Measurements from ENCODE around the gene UTP4.

The UTP4 gene

GRCh38 chr16:69171325-69172084, 39.1 kb downstream of the UTP4 start:
- no peak for ATAC-seq
- Mint-ChIP-seq H3K27ac (no peak overlapping the region), H3K4me1 (peaks cover 24% of the 10 kb centered on the region), H3K4me3 (no peak overlapping the region), H3K9me3 (no peaks in the 10 kb centered on the region), H3K36me3 (peaks cover 57% of the 10 kb centered on the region)
- DNase-seq (ENCODE audit: low spot score in 2 of 2) = no peak

GRCh38 chr16:69176033-69176800, 43.8 kb downstream of the UTP4 start:
- peaks cover 7% of the 10 kb centered on the region for H3K4me1 Mint-ChIP-seq
- DNase-seq (ENCODE audit: low spot score in 2 of 2) (no peak), ATAC-seq (no peak)
- H3K9me3 Mint-ChIP-seq = no peaks in the 10 kb centered on the region
- H3K36me3 Mint-ChIP-seq = peaks cover 11% of the 10 kb centered on the region
- no peak overlapping the region for H3K27ac Mint-ChIP-seq
- H3K4me3 Mint-ChIP-seq = no peak overlapping the region

GRCh38 chr16:69179328-69180010, 47.0 kb downstream of the UTP4 start:
- no peaks in the 10 kb centered on the region for H3K9me3 Mint-ChIP-seq
- H3K4me3 Mint-ChIP-seq = no peak overlapping the region
- peaks cover 3% of the 10 kb centered on the region for H3K36me3 Mint-ChIP-seq
- DNase-seq (ENCODE audit: low spot score in 2 of 2) (no peak), ATAC-seq (peak; percentile 48)
- H3K4me1 Mint-ChIP-seq = peaks cover under 1% of the 10 kb centered on the region
- no peak overlapping the region for H3K27ac Mint-ChIP-seq

GRCh38 chr16:69180011-69180338, 47.5 kb downstream of the UTP4 start:
- DNase-seq (ENCODE audit: low spot score in 2 of 2) (no peak), ATAC-seq (no peak)
- no peak overlapping the region for H3K4me3 Mint-ChIP-seq
- no peak overlapping the region for H3K27ac Mint-ChIP-seq
- no peaks in the 10 kb centered on the region for H3K9me3 Mint-ChIP-seq
- peaks cover 7% of the 10 kb centered on the region for H3K36me3 Mint-ChIP-seq
- peaks cover 5% of the 10 kb centered on the region for H3K4me1 Mint-ChIP-seq

- Mint-ChIP-seq H3K36me3 (peaks cover 14% of the 10 kb centered on the region), H3K4me1 (peaks cover 18% of the 10 kb centered on the region), H3K27ac (no peak overlapping the region), H3K9me3 (no peaks in the 10 kb centered on the region), H3K4me3 (no peak overlapping the region)
- ATAC-seq (no peak), DNase-seq (ENCODE audit: low spot score in 2 of 2) (no peak)
Measured at GRCh38 chr16:69182730-69183416, 50.4 kb downstream of the UTP4 start.

GRCh38 chr16:69186642-69187445, 54.4 kb downstream of the UTP4 start, which contains the start of gene SNTB2:
TSS of gene SNTB2 (plus strand) at chr16:69187164. CDS start at chr16:69187167, 3 bp downstream.
- Mint-ChIP-seq H3K27ac (peak within 1 kb of the TSS; percentile 95), H3K4me3 (peak within 1 kb of the TSS; percentile 95), H3K9me3 (no peaks in the 10 kb centered on the region), H3K36me3 (peaks cover 28% of the 10 kb centered on the region), H3K4me1 (peaks cover 51% of the 10 kb centered on the region)
- peak; percentile 74 to 94 for DNase-seq (ENCODE audit: low spot score in 2 of 2)
- peak; percentile 86 for ATAC-seq

- Mint-ChIP-seq H3K4me3 (peak overlapping the region; percentile 95), H3K4me1 (peaks cover 55% of the 10 kb centered on the region), H3K36me3 (peaks cover 28% of the 10 kb centered on the region), H3K27ac (peak overlapping the region; percentile 95), H3K9me3 (no peaks in the 10 kb centered on the region)
- ATAC-seq = peak; percentile 63
- DNase-seq (ENCODE audit: low spot score in 2 of 2) = peak; percentile 37 to 75
Measured at GRCh38 chr16:69187446-69188235, 55.2 kb downstream of the UTP4 start.

- H3K4me3 Mint-ChIP-seq = peak overlapping the region; percentile 95
- DNase-seq (ENCODE audit: low spot score in 2 of 2) (no peak), ATAC-seq (no peak)
- peaks cover 28% of the 10 kb centered on the region for H3K36me3 Mint-ChIP-seq
- H3K4me1 Mint-ChIP-seq = peaks cover 55% of the 10 kb centered on the region
- peak overlapping the region; percentile 95 for H3K27ac Mint-ChIP-seq
- H3K9me3 Mint-ChIP-seq = no peaks in the 10 kb centered on the region
Measured at GRCh38 chr16:69188236-69188549, 55.7 kb downstream of the UTP4 start.

- H3K4me1 Mint-ChIP-seq = peaks cover 56% of the 10 kb centered on the region
- H3K27ac Mint-ChIP-seq = peak overlapping the region; percentile 95
- peak overlapping the region; percentile 95 for H3K4me3 Mint-ChIP-seq
- peaks cover 28% of the 10 kb centered on the region for H3K36me3 Mint-ChIP-seq
- DNase-seq (ENCODE audit: low spot score in 2 of 2) (no peak), ATAC-seq (no peak)
- no peaks in the 10 kb centered on the region for H3K9me3 Mint-ChIP-seq
Measured at GRCh38 chr16:69188716-69189115, 56.3 kb downstream of the UTP4 start.

- peaks cover 21% of the 10 kb centered on the region for H3K36me3 Mint-ChIP-seq
- H3K9me3 Mint-ChIP-seq = no peaks in the 10 kb centered on the region
- peaks cover 60% of the 10 kb centered on the region for H3K4me1 Mint-ChIP-seq
- no peak for ATAC-seq
- H3K27ac Mint-ChIP-seq = no peak overlapping the region
- no peak for DNase-seq (ENCODE audit: low spot score in 2 of 2)
- H3K4me3 Mint-ChIP-seq = no peak overlapping the region
Measured at GRCh38 chr16:69190046-69190588, 57.7 kb downstream of the UTP4 start.

- no peak overlapping the region for H3K4me3 Mint-ChIP-seq
Measured at GRCh38 chr16:69190598-69190997, 58.1 kb downstream of the UTP4 start.

GRCh38 chr16:69191136-69191535, 58.7 kb downstream of the UTP4 start:
- no peak overlapping the region for H3K27ac Mint-ChIP-seq

More at GRCh38 chr16:69190598-69190997, 58.1 kb downstream of the UTP4 start:
- Mint-ChIP-seq H3K4me1 (peaks cover 60% of the 10 kb centered on the region), H3K27ac (no peak overlapping the region), H3K9me3 (no peaks in the 10 kb centered on the region), H3K36me3 (peaks cover 21% of the 10 kb centered on the region)
- DNase-seq (ENCODE audit: low spot score in 2 of 2) (no peak), ATAC-seq (no peak)

GRCh38 chr16:69193855-69194254, 61.4 kb downstream of the UTP4 start:
- ATAC-seq = no peak
- no peak overlapping the region for H3K27ac Mint-ChIP-seq
- peaks cover 46% of the 10 kb centered on the region for H3K4me1 Mint-ChIP-seq
- no peaks in the 10 kb centered on the region for H3K9me3 Mint-ChIP-seq
- no peak for DNase-seq (ENCODE audit: low spot score in 2 of 2)
- H3K4me3 Mint-ChIP-seq = no peak overlapping the region
- peaks cover 7% of the 10 kb centered on the region for H3K36me3 Mint-ChIP-seq

More at GRCh38 chr16:69191136-69191535, 58.7 kb downstream of the UTP4 start:
- Mint-ChIP-seq H3K9me3 (no peaks in the 10 kb centered on the region), H3K36me3 (peaks cover 21% of the 10 kb centered on the region), H3K4me3 (no peak overlapping the region), H3K4me1 (peaks cover 58% of the 10 kb centered on the region)
- ATAC-seq (no peak), DNase-seq (ENCODE audit: low spot score in 2 of 2) (no peak)

- H3K27ac Mint-ChIP-seq = no peak overlapping the region
- peaks cover 43% of the 10 kb centered on the region for H3K4me1 Mint-ChIP-seq
- H3K4me3 Mint-ChIP-seq = no peak overlapping the region
- ATAC-seq (no peak), DNase-seq (ENCODE audit: low spot score in 2 of 2) (no peak)
- H3K36me3 Mint-ChIP-seq = peaks cover 7% of the 10 kb centered on the region
- H3K9me3 Mint-ChIP-seq = no peaks in the 10 kb centered on the region
Measured at GRCh38 chr16:69194488-69194887, 62.0 kb downstream of the UTP4 start.
